H1 (cell line): ENCODE results near the gene AKR7A2.

Source experiments
- CTBP2 ChIP-seq: IDR thresholded peaks from 2 replicates; pipeline ENCODE4 v1.7.0; 2011; ENCODE audit warnings: borderline replicate concordance, mild to moderate bottlenecking, moderate library complexity, mixed read lengths, low read length; ENCODE audit not compliant: insufficient read depth, insufficient read length
- EZH2 ChIP-seq: fragments of 200-600 bp; sonication (generic); IDR thresholded peaks from 2 replicates; pipeline ENCODE4 v1.7.1; 2012; ENCODE audit warnings: low read depth, mild to moderate bottlenecking, moderate library complexity, low read length, inconsistent platforms; ENCODE audit not compliant: severe bottlenecking
- NANOG ChIP-seq: IDR thresholded peaks from 2 replicates; pipeline ENCODE4 v1.6.1; 2011; ENCODE audit warnings: low read length, low read depth, mild to moderate bottlenecking, inconsistent platforms; ENCODE audit not compliant: insufficient read depth, poor library complexity, severe bottlenecking
- NRF1 ChIP-seq: IDR thresholded peaks from 2 replicates; pipeline ENCODE4 v1.6.1; 2011; ENCODE audit warnings: mild to moderate bottlenecking, low read depth, low read length, improper control_type of control experiment
- POLR2A ChIP-seq, 2 experiments: IDR thresholded peaks; 1 replicate in 1 of 2; 2 replicates in 1 of 2; pipeline ENCODE4 v1.6.1; 2011; ENCODE audit warnings: low read depth in 2 of 2, low read length in 2 of 2, mild to moderate bottlenecking in 2 of 2; ENCODE audit errors: control extremely low read depth in 1 of 2
- POLR2AphosphoS5 ChIP-seq: IDR thresholded peaks from 2 replicates; pipeline ENCODE4 v1.6.1; 2011; ENCODE audit warnings: low read depth, low read length
- SRF ChIP-seq: IDR thresholded peaks from 2 replicates; pipeline ENCODE4 v1.6.1; 2011; ENCODE audit warnings: mild to moderate bottlenecking, low read depth, low read length, moderate library complexity
- TF ChIP-seq, protein P1 (sequence below), 3 experiments: IDR thresholded peaks; 1 replicate in 2 of 3; 2 replicates in 1 of 3; pipeline versions ENCODE4 v1.5.1 to v1.6.1; 2011; ENCODE audit warnings: low read length in 3 of 3, mild to moderate bottlenecking in 3 of 3, inconsistent platforms in 2 of 3, low read depth in 1 of 3, moderate library complexity in 1 of 3; ENCODE audit not compliant: insufficient read depth in 1 of 3; ENCODE audit errors: control extremely low read depth in 1 of 3

DNA sequence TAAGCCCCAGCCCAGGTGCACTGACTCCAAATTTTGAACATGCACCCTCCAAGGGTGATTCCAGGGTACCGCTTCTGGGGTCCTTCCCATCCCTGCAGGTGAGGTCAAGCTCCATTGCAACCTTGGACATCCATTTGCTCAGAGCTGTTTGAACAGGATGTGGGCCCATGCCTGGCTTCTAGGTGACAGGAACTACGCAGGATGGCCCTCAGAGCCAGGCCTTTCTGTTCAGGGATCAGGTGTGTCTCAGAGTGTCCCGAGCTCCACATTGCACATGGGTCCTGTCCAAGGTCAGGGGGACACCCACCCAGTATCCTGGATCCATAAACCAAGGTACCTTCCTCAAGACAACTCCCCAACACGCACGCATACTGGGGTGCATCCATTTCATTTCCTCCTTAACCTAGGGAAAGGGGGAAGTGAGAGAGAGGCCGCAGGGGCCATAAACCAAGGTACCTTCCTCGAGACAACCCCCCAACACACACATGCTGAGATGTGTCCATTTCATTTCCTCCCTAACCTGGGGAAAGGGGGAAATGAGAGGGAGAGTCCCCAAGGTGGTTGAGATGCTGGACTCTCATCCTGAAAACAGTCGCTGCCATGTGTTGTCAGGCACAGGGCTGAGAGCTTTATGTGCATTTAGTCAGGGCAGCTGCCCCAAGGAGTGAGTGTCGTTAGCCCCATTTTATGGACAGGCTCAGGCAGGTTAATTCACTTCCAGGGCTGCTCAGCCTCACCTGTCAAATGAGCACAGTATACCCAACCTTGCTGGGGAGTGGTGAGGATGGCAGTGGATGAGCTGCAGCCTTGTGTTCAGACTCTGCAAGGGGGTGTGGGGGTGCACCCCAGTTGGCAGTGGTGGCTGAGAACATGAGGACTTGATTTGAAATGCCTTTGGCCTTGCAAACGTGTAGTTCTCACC is 2.3 kb upstream of the AKR7A2 start:
- TF ChIP-seq POLR2AphosphoS5 (no peak), NANOG (no peak), SRF (no peak), POLR2A (IDR thresholded peaks at IDR 0.05; ENCODE audit: control extremely low read depth in 1 of 2, low read depth in 2 of 2, low read length in 2 of 2) (no peak), EZH2 (no peak), NRF1 (no peak), CTBP2 (no peak)
- TF ChIP-seq, protein P1, sequence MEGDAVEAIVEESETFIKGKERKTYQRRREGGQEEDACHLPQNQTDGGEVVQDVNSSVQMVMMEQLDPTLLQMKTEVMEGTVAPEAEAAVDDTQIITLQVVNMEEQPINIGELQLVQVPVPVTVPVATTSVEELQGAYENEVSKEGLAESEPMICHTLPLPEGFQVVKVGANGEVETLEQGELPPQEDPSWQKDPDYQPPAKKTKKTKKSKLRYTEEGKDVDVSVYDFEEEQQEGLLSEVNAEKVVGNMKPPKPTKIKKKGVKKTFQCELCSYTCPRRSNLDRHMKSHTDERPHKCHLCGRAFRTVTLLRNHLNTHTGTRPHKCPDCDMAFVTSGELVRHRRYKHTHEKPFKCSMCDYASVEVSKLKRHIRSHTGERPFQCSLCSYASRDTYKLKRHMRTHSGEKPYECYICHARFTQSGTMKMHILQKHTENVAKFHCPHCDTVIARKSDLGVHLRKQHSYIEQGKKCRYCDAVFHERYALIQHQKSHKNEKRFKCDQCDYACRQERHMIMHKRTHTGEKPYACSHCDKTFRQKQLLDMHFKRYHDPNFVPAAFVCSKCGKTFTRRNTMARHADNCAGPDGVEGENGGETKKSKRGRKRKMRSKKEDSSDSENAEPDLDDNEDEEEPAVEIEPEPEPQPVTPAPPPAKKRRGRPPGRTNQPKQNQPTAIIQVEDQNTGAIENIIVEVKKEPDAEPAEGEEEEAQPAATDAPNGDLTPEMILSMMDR (IDR thresholded peaks at IDR 0.05; ENCODE audit: control extremely low read depth in 1 of 3, insufficient read depth in 1 of 3, low read depth in 1 of 3, low read length in 3 of 3): no peak
